NB4 (cell line): ENCODE results near the gene STYK1.

Experiments used
- CTCF ChIP-seq: IDR thresholded peaks from one replicate; pipeline ENCODE4 v1.5.1; 2012; ENCODE audit warnings: low read depth, low read length
- MAX ChIP-seq: IDR thresholded peaks from 2 replicates; pipeline ENCODE4 v1.6.1; 2011; ENCODE audit warnings: low read depth, low read length
- MYC ChIP-seq: IDR thresholded peaks from 2 replicates; pipeline ENCODE4 v1.6.1; 2011; ENCODE audit warnings: low read depth, low read length
- POLR2A ChIP-seq: IDR thresholded peaks from 2 replicates; pipeline ENCODE4 v1.6.1; 2011; ENCODE audit warnings: mild to moderate bottlenecking; ENCODE audit not compliant: insufficient read length; ENCODE audit errors: extremely low read depth

- TF ChIP-seq CTCF: no peak
- TF ChIP-seq MAX: no peak
- TF ChIP-seq POLR2A: no peak
- no peak for TF ChIP-seq MYC
Observed at GRCh38 chr12:10716277-10716676, 42.4 kb upstream of the STYK1 start.
